Right ventricle myocardium superior (tissue), 1 donor: ENCODE results near the gene SRGN. TPM values are rescaled to one million over a fixed set of nuclear protein-coding genes. Genes with fewer than 3 reads are reported as not detected.
A peak's percentile ranks its signal among the peaks of the same experiment; 100 is the strongest.
"Not testable (repeated sequence)": the region's sequence is repeated elsewhere in the genome, so short reads cannot be mapped to it uniquely, and the experiment has no call there.

ENCODE experiments used
- ATAC-seq: fragments of 200-7000 bp; cut with Tn5 transposase; one replicate; pipeline ENCODE4 v1.9.1; 2020; ENCODE audit warnings: mild to moderate bottlenecking; ENCODE audit not compliant: poor library complexity
- DNase-seq: peaks from one replicate; pipeline ENCODE4 v3.0.0-alpha.2; 2020
- intact Hi-C: fragments of 100-400 bp; cut with DNase I; formaldehyde crosslinking; loops from one replicate; pipeline ENCODE4 v1.11.2; 2022
- long read RNA-seq: library from polyadenylated mRNA; unstranded; transcript quantifications from one replicate; pipeline ENCODE4 v2.0.0, GENCODE V29; 2021
- total RNA-seq: library from RNA; stranded (reverse); fragmentation: NEBNext Ultra II Directional; extraction: Animal tissue kit (Norgen Biotek cat#: 25700); gene quantifications from one replicate; pipeline ENCODE4 v1.2.1, GENCODE V29; 2021
- donor health status: DM: no; HTN: yes; CAD: no; lungs with severe emphysema.

The SRGN gene
- total RNA-seq: 37.5 TPM
- long read RNA-seq, transcript SRGN-201 (3 exons, 1,208 nt): major isoform, 11 of 11 reads
- long read RNA-seq, partial matches to known transcripts: 0 of 11 reads
- long read RNA-seq, other reads (novel, unspliced or antisense): 0 of 11 reads

- peak; percentile 89 for ATAC-seq
- DNase-seq: peak; percentile 59
- intact Hi-C loops: no loop called here
Observed at GRCh38 chr10:69087590-69088470, at the start of gene SRGN. SRGN (plus strand) TSS chr10:69088103; CDS start chr10:69088158, 55 bp downstream.

- ATAC-seq, intact Hi-C loops, DNase-seq: not testable (repeated sequence)
Observed at GRCh38 chr10:69040904-69041303, 47.0 kb upstream of the SRGN start.

- no peak for ATAC-seq
- intact Hi-C loops: no loop called here
Observed at GRCh38 chr10:69042417-69042816, 45.5 kb upstream of the SRGN start.

GRCh38 chr10:69042838-69043237 lies 45.1 kb upstream of the SRGN start:
- intact Hi-C loops: no loop called here
- DNase-seq: no peak
- no peak for ATAC-seq

More at GRCh38 chr10:69042417-69042816, 45.5 kb upstream of the SRGN start:
- no peak for DNase-seq

- intact Hi-C loops: no loop called here
- no peak for DNase-seq
- ATAC-seq: no peak
Observed at GRCh38 chr10:69043931-69044531, 43.9 kb upstream of the SRGN start.

- ATAC-seq: no peak
- intact Hi-C loops: no loop called here
- DNase-seq: no peak
Observed at GRCh38 chr10:69044546-69044945, 43.4 kb upstream of the SRGN start.

GRCh38 chr10:69045441-69046300 lies 42.2 kb upstream of the SRGN start:
- ATAC-seq: no peak
- intact Hi-C loops: no loop called here
- DNase-seq: no peak

GRCh38 chr10:69047111-69047832 lies 40.6 kb upstream of the SRGN start:
- ATAC-seq (no peak), DNase-seq (no peak)
- intact Hi-C loops: no loop called here

- ATAC-seq (peak; percentile 73), DNase-seq (peak; percentile 70)
- intact Hi-C loops: no loop called here
Observed at GRCh38 chr10:69048103-69048502, 39.8 kb upstream of the SRGN start.

- ATAC-seq (peak; percentile 61), DNase-seq (peak; percentile 60)
- intact Hi-C loops: no loop called here
Observed at GRCh38 chr10:69049566-69049961, 38.3 kb upstream of the SRGN start.

- no peak for DNase-seq
- intact Hi-C loops: no loop called here
- ATAC-seq: peak; percentile 42
Observed at GRCh38 chr10:69051303-69051702, 36.6 kb upstream of the SRGN start.

- intact Hi-C loops: no loop called here
- ATAC-seq: peak; percentile 52
Observed at GRCh38 chr10:69051710-69052487, 36.0 kb upstream of the SRGN start.

GRCh38 chr10:69052736-69053135 lies 35.2 kb upstream of the SRGN start:
- intact Hi-C loops: no loop called here
- no peak for ATAC-seq
- no peak for DNase-seq

More at GRCh38 chr10:69051710-69052487, 36.0 kb upstream of the SRGN start:
- no peak for DNase-seq

- intact Hi-C loops: no loop called here
- no peak for DNase-seq
- no peak for ATAC-seq
Observed at GRCh38 chr10:69055241-69055640, 32.7 kb upstream of the SRGN start.

GRCh38 chr10:69056129-69056528 lies 31.8 kb upstream of the SRGN start:
- peak; percentile 59 for DNase-seq
- no peak for ATAC-seq
- intact Hi-C loops: no loop called here

GRCh38 chr10:69056536-69057260 lies 31.2 kb upstream of the SRGN start:
- ATAC-seq (no peak), DNase-seq (no peak)
- intact Hi-C loops: no loop called here
